IPS-20b (cell line): ENCODE results near the gene ST6GALNAC4.

Source experiments
- H3K27ac ChIP-seq: one replicate; pipeline ENCODE4 v1.5.1; 2013; ENCODE audit warnings: low read length
- H3K27me3 ChIP-seq: 2 replicates; pipeline ENCODE4 v1.6.1; 2013; ENCODE audit warnings: mild to moderate bottlenecking, low read length, inconsistent platforms; ENCODE audit not compliant: insufficient read depth
- H3K36me3 ChIP-seq: 2 replicates; pipeline ENCODE4 v1.6.1; 2013; ENCODE audit warnings: low read depth, mild to moderate bottlenecking, inconsistent platforms, low read length, moderate library complexity; ENCODE audit not compliant: insufficient read depth
- H3K4me1 ChIP-seq: 2 replicates; pipeline ENCODE4 v1.6.1; 2013; ENCODE audit warnings: mild to moderate bottlenecking, control low read depth, inconsistent platforms, low read length, moderate library complexity; ENCODE audit not compliant: insufficient read depth
- H3K4me3 ChIP-seq: 2 replicates; pipeline ENCODE4 v1.5.1; 2013; ENCODE audit warnings: mild to moderate bottlenecking, low read length, inconsistent platforms
- H3K9ac ChIP-seq: 2 replicates; pipeline ENCODE4 v1.6.1; 2013; ENCODE audit warnings: low read depth, mild to moderate bottlenecking, inconsistent platforms, low read length, moderate library complexity
- H3K9me3 ChIP-seq: 2 replicates; pipeline ENCODE4 v1.6.1; 2013; ENCODE audit warnings: mild to moderate bottlenecking, low read depth, low read length, inconsistent platforms; ENCODE audit not compliant: insufficient read depth

The ST6GALNAC4 gene

DNA sequence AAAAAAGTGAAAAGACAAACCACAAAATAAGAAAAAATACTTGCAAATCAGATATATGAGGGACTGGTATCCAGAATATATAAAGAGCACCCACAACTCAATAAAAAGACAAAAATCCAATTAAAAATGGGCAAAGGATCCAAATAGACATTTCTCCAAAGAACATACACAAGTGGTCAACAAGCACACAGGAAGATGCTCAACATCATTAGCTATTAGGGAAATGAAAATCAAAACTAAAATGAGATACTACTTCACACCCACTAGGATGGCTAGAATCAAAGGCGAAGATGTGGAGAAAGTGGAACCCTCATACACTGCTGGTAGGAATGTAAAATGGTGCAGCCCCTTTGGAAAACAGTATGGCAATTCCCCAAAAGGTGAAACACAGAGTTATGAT is 41.9 kb upstream of the ST6GALNAC4 start:
- Histone ChIP-seq H3K9me3 (no peaks in the 10 kb centered on the region), H3K27me3 (no peaks in the 10 kb centered on the region), H3K27ac (no peak overlapping the region), H3K9ac (no peak overlapping the region), H3K36me3 (no peaks in the 10 kb centered on the region), H3K4me1 (peaks cover 11% of the 10 kb centered on the region; the same call in 1 of the 2 replicates), H3K4me3 (no peak overlapping the region)

DNA sequence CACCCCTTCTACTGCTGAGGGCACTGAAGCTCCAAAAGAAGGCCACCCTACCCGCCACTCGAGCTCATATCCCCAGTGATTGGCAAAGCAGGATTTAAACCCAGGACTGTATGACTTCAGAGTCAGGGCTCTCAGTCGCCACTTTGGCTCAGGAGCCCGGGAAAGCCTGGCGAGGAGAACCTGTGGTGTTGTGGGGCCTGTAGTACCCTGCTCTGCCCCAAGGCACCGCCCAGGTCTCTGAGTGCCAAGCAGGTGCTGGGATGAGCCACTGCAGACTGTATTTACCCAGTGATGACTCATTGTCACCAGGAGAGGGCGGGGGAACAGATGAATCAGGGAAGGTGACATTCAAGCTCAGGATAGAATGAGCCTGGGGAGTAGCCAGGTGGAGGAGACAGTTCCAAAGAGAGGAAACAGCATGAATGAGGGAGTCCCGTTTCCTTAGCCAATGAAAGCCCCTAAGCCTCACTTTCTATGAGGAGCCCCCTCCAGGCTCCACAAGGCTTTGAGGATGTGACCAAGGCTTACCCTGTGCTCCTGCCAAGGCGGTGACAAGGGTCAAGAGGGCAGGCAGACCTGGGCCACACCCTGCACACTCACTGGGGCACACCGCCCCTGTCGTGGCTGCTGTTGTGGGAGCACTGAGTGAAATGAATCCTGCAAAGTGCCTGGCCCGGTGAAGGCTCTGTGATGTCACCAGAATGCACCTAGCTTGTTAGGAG is 38.6 kb upstream of the ST6GALNAC4 start:
- H3K9me3 ChIP-seq, result no peaks in the 10 kb centered on the region
- 0 out of 2 replicates have a peak, but pooled peaks cover 4% of the 10 kb centered on the region for H3K4me1 ChIP-seq
- no peaks in the 10 kb centered on the region for H3K27me3 ChIP-seq
- no peak overlapping the region for H3K27ac ChIP-seq
- no peak overlapping the region for H3K4me3 ChIP-seq
- H3K36me3 ChIP-seq, result no peaks in the 10 kb centered on the region
- no peak overlapping the region for H3K9ac ChIP-seq

DNA sequence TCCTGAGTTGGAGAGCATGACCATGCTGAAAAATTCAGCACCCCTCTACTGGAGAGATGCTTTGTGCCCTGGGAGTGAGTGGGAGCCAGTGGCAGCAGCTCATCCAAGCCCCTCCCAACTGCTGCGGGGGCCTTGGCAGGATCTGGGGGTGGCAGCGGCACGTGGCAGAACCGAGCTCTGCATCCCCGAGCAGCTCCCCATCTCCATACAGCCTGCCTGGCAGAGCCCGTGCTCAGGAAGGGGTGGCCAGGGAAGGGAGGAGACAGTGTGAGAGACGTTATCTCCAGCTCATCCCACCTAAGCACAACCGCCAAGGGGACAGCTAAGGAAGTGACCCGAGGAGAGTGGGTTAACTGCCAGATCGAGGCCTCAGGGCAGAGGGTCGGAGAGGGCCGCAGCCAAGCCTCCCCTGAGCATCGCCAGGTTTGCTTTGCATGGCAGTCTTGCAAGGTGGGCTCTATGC is 38.0 kb upstream of the ST6GALNAC4 start:
- Histone ChIP-seq H3K9ac (no peak overlapping the region), H3K9me3 (no peaks in the 10 kb centered on the region), H3K27ac (no peak overlapping the region), H3K27me3 (no peaks in the 10 kb centered on the region), H3K4me3 (no peak overlapping the region), H3K36me3 (no peaks in the 10 kb centered on the region; the same call in 1 of the 2 replicates), H3K4me1 (0 out of 2 replicates have a peak, but pooled peaks cover 4% of the 10 kb centered on the region)

DNA sequence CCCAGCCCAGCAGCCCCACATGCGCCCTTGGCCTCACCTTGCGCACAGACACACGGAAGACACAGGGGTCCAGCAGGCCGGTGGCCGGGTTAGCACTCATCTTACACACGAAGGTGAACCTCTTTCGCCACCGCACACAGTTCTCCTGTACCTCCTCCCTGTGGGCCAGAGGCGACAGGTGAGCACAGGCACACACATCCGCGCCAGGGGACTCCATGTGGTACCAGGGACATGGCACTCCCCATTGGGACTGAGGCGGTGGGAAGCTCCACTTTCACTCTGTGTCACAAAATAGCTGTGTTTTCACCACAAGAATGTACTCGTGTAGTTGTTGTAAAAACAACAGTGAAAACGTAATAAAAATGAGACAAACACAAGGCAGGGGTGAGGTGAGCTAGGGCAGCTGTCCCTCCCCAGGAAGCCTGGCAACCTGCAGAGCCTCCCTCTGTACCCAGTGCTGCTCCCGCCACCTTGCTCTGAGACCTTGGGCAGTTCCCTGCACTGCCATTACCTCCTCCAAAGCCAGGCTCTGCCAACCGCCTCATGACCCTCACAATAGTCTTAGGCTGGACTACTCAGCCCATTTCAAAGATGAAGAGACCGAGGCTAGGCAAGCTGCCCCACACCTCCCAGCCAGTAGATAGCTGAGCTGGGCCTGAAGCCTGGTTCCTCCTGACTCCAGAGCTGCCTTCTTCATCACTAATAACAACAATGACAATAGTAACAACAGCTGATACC is 37.1 kb upstream of the ST6GALNAC4 start:
- H3K9ac ChIP-seq, result no peak overlapping the region
- H3K36me3 ChIP-seq, result no peaks in the 10 kb centered on the region; the same call in 1 of the 2 replicates
- H3K4me1 ChIP-seq, result 0 out of 2 replicates have a peak, but pooled peaks cover 4% of the 10 kb centered on the region
- no peak overlapping the region for H3K27ac ChIP-seq
- no peak overlapping the region for H3K4me3 ChIP-seq
- no peaks in the 10 kb centered on the region for H3K27me3 ChIP-seq
- no peaks in the 10 kb centered on the region for H3K9me3 ChIP-seq

DNA sequence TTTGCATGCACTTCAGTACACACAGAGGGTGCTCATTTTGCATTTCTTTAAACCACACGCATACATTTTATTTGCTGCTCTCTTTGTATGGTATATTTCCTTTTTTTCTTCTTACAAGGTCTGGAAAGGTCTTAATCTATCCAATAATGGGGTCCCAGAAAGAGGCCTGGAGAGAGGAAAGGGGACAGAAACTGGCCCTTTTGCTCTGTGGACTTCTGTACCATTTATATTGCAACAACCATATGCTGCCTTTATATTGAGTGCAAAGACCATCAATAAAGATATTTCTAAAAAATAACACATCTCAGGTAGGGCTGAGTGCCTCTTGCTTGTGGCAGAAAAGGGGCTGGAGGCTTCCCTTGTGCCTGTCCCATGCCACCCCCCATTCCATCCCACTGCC is 36.3 kb upstream of the ST6GALNAC4 start:
- Histone ChIP-seq H3K36me3 (no peaks in the 10 kb centered on the region; the same call in 1 of the 2 replicates), H3K9ac (no peak overlapping the region), H3K27me3 (no peaks in the 10 kb centered on the region), H3K9me3 (no peaks in the 10 kb centered on the region), H3K4me1 (0 out of 2 replicates have a peak, but pooled peaks cover 4% of the 10 kb centered on the region), H3K4me3 (no peak overlapping the region), H3K27ac (no peak overlapping the region)

DNA sequence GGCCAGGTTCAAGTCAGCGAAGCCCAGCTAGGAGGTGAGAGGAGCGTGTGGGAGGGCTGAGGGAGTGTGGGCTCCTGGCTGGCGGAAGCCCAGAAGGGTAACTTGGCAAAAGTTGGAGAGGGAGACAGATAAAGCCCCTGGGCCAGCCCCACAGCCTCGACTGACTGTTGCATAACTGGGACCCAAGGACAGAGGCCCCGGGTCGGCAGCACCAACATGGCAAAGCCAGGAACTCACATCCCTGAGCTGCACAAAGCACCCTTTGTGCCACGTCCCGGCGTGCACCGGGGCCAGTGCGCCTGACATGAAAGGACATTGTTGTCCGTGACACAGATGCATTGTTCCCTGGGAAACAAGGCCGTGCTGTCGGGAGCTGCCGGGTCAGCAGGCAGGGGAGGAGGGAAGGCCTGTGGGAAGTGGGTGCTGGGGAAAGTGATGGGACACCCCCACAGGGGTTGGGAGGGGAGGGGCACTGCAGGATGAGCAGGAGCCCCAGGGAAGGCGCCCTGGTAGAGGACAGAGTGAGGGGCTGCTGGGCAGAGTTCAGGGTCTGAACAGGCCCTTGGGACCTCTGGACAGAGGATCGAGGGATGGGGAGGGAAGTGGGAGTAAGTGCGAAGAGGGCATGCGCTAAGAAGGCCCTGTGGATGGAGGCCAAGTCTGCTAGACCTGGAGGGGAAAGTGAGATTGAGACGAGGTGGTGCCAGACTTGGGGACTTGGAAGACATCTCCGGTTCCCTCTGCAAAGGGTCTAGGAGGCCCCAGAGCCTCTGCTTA is 33.9 kb upstream of the ST6GALNAC4 start:
- Histone ChIP-seq H3K9me3 (no peaks in the 10 kb centered on the region), H3K9ac (no peak overlapping the region), H3K4me3 (no peak overlapping the region), H3K27ac (no peak overlapping the region), H3K36me3 (peaks cover 10% of the 10 kb centered on the region), H3K27me3 (no peaks in the 10 kb centered on the region), H3K4me1 (0 out of 2 replicates have a peak, but pooled peaks cover under 1% of the 10 kb centered on the region)

GRCh38 chr9:127949827-127950512 is 33.1 kb upstream of the ST6GALNAC4 start:
- Histone ChIP-seq H3K4me1 (no peaks in the 10 kb centered on the region), H3K9me3 (no peaks in the 10 kb centered on the region), H3K36me3 (peaks cover 14% of the 10 kb centered on the region), H3K9ac (no peak overlapping the region), H3K27ac (no peak overlapping the region), H3K27me3 (no peaks in the 10 kb centered on the region), H3K4me3 (no peak overlapping the region)

DNA sequence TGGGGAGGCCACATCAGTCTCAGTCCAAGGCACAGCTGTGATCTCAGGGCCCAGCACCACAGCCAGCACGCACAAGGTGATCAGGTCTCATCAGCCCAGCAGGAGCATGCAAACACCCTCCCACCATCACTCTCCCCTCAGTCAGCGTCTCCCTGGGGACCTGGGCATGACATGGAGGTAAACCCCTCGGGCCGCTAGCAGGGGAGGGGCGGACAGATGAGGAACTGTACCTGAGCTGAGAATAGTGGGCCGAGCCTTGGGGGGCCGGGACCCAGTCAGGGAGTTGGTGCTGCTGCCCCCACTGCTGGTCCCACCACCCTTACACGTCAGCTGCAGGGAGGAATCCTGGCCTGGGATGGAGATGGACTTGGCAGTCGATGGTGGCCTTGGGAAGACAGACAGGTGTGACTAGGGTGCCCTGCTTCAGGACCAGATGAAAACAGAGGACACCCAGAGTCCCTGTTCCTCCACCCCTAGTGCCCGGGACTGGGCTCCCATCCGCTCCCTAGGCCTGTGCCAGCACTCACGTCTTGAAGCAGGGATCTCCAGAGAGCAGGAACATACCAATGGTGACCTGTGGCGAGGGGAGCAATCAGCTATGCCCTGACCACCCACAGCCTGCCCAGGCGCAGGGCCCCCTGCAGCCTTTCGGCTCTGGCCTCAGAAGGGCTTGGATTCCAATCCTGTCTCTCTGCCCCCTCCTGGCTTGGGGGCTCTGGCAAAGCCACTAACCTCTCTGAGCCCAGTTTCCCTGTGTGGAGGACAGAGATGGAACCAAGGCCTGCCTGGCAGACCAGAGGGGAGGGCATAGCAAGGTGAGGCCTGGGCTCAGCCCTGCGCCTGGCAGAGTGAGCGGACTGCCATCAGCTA is 31.2 kb upstream of the ST6GALNAC4 start:
- Histone ChIP-seq H3K27me3 (no peaks in the 10 kb centered on the region), H3K4me1 (no peaks in the 10 kb centered on the region), H3K9me3 (no peaks in the 10 kb centered on the region), H3K9ac (no peak overlapping the region), H3K4me3 (no peak overlapping the region), H3K36me3 (peaks cover 30% of the 10 kb centered on the region), H3K27ac (no peak overlapping the region)

DNA sequence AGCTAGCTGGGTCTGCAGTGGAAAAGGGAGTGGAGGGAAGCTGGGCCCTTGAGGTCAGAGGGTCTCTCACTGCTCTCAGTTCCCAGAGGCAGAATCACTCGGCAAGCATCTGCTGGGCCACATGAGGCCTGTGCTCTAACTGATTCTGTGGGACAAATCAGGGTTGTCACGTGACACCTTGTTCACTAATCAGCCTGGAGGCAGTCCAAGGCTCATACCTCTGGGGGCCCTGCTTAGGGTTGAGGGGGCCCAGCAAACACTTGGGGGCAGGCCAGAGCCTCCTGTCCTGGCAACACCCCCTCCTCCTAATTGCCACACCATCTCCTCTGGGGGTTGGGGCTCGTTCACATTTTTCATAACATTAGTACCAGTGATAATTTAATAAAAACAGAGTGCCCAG is 29.9 kb upstream of the ST6GALNAC4 start:
- H3K36me3 ChIP-seq, result peaks cover 40% of the 10 kb centered on the region
- H3K27ac ChIP-seq, result no peak overlapping the region
- H3K9me3 ChIP-seq, result no peaks in the 10 kb centered on the region
- no peaks in the 10 kb centered on the region for H3K27me3 ChIP-seq
- no peak overlapping the region for H3K9ac ChIP-seq
- no peaks in the 10 kb centered on the region for H3K4me1 ChIP-seq
- no peak overlapping the region for H3K4me3 ChIP-seq

DNA sequence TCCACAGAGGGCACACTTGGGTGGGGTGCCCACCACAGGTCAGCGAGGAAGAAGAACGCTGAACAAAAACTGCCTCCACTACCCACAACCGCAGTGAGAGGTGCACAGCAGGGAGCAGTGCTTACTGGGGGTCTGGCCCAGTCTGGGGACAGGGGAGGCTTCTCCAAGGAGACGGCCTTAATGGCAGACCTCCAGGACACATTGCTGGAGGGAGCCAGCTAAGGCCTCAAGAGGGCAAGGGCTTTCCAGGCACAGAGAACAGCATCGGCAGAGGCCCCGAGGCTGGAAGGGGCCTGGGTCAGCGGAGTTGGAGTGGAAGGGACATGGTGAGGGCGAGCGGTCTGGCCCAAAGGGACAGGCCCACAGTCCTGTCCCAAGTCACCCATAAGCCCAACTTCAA is 29.1 kb upstream of the ST6GALNAC4 start:
- Histone ChIP-seq H3K9me3 (no peaks in the 10 kb centered on the region), H3K4me1 (no peaks in the 10 kb centered on the region), H3K27ac (no peak overlapping the region), H3K36me3 (peaks cover 46% of the 10 kb centered on the region), H3K4me3 (no peak overlapping the region), H3K27me3 (no peaks in the 10 kb centered on the region), H3K9ac (no peak overlapping the region)
